ENCODE results near the gene CRAT.
"Not testable (repeated sequence)": the region's sequence is repeated elsewhere in the genome, so short reads cannot be mapped to it uniquely, and the experiment has no call there.

CRAT gene

DNA sequence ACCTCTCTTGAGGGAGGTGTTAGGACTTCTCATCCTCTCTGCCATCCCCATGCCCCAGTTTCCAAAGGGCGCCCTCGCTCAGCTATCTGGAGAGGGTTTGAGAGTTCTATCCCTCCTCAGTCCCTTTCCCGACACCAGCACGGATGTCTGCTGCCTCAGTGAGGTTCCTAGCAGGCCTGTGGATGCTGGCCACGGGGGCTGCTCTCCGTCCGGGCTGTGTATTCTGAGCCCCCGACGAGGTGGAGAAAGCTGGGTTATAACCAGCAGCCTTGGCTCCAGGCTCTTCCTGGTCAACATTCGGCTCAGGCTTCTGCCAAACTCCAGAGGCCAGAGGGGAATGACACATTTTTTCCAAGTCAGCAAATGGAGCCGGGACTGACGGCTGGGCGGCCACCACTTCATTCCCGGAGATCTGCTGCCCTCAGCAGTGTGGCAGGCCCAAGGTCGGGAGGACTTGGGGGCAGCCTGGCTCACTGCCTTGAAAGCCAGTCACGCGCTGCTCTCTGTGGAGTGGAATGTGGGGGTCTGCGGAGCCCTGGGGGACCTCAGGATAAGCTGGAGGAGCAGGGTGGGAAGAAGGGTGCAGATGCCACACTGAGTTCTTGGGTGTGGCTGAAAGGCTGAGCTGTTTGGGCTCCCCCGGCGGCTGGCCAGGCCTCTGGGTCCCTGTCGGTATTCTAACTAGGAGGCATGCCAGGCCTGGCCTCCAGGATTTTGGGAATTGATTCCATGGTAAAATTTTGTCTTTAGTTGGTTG lies 28.1 kb upstream of the CRAT start:
- DNase-seq (ENCODE audit: low read depth, low spot score): no peak

DNA sequence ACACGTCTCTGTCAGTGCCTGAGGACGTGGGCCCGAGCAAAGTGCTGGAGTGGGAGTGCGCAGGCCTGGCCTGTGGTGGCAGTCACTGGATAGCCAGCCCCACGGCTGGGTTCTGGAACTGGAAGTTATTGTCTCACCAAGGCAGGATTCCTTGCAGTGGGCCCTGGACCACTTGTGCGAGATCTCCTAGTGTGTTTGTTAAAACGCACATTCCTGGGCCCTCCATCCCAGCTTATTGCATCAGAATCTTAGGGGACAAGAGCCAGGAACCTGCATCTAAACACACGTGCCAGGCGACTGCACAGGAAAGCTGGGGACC lies 27.5 kb upstream of the CRAT start:
- no peak for DNase-seq (ENCODE audit: low read depth, low spot score)

DNA sequence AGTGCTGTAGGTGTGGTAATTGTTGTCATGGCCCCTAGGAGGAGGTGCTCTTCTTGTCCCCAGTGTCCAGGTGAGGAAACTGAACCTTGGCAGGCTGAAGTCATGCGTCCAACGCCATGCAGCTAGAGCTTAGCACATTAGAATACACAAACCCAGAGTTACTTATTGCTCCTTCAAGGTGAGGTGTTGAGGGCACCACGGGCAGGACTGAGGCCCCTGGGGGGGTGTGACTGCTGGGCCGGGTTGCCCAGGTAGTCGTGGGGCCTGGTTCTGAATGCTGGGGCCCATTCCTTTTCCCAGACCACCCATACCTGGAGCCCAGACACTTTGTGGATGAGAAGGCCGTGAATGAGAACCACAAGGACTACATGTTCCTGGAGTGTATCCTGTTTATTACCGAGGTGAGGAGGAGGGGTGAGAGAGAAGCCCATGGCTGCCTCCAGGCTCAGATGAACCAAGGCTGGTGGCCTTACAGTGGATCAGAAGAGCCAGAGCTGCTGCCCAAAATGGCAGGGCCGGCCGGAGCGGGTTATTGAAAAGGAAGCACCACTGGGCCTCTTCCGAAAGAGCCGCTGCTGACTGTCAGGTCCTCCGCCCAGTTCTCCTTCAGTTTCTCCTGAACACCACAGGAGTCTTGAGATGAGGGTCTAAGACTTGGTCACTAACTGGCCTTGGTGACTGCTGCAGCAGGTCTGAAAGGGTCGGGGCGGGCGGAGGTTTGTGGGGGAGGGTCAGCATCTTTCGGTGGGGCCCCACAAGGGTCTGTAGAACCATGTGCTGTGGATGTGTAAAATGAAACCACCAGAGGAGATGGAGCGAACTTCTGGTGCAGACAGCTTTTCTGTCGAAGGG lies 26.9 kb upstream of the CRAT start:
- no peak for DNase-seq (ENCODE audit: low read depth, low spot score)

DNA sequence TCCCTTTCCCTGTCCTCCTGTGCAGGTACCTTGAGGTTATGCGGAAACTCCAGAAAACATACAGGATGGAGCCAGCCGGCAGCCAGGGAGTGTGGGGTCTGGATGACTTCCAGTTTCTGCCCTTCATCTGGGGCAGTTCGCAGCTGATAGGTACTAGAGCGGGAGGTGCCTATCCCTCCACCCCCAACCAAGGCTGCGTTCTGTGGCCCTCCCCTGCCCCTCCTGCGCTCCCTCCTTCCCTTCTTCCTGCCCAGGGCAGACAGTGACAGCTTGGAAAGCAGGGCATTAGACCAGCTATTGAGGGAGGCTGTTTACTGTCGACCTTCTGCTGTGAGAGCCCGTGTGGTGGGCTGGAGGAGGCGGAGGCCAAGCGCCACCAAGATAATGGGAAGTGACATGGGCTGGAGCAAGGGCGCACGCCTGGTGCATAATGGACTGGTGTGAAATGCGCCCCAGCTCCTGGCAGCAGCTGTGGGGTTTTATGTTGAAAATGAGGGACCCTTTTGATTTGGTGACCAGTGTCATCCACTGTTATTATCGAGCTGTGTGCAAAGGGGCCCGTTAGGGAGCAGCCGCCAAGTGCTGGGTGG lies 25.9 kb upstream of the CRAT start:
- DNase-seq (ENCODE audit: low read depth, low spot score): no peak

DNA sequence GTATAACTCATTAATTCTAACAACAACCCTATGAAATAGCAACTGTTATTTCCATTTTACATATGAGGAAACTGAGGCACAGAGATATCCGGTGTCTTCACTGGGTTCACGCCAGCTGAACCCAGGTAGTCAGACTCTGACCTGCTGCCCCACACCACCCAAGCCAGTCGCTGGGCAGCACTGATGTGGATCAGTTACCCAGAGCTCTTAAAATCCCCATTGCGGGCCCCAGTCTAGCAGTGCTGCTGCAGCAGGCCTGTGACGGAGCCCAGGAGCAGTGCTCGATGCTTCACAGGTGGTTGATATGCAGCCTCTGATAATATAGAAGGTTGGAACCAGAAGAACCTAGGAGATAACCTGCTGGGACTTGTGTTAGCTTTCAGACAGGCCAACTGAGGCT lies 24.9 kb upstream of the CRAT start:
- no peak for DNase-seq (ENCODE audit: low read depth, low spot score)

DNA sequence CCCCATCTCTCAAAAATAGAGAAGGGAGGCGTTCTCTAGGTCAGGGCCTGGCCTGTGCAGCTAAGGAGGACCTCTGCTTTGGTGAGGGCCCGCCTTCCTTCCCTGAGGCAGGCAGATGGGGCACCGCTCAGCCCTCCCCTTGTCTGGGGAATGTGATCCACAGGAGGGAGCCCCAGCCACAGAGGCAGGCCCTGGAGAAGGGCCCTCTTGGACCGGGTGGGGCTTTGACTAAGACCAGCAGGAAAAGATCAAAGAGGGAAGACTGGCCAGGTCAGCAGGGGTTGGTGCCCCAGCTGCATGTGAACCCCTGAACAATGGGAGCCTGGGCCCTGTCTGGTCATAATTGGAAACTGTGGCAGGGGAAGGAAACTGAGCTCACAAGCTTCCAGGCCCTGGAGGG lies 22.5 kb upstream of the CRAT start:
- DNase-seq (ENCODE audit: low read depth, low spot score): no peak

DNA sequence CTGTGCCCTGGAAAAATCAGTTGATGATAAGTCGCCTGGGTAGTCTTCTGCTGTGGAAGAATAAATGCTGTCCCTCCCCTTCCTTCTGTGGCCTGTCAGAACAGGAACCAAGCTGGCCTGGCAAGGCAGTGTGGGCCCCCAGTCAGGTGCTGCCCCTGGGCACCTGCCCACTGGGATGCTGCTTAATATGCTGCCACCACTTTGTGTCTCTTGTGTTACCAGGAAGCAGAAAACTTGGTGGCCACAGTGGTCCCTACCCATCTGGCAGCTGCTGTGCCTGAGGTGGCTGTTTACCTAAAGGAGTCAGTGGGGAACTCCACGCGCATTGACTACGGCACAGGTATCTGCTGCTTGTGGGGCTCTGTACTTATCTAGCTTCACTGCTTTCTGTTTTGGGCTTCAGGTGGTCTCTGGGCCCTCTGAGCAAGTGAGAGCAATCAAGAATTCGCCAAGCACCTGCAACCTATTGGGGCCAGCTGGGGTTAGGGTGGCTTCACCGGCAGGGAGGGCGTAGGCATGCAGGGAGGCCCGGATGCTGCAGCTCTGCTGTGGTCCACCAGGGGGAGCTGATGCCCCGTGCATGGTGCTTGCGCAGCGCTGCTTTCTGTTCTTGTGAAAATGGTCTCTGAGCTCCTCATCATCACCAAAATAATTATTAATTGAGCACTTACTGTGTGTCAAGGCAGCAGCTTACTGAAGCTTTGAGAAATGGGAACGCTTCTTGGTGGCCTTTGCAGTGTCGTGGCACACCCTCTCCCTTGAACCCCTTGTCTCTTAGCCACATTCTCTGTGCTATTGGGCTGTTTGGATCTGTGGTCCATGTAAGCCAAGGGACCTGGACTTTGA lies 20.9 kb upstream of the CRAT start:
- DNase-seq (ENCODE audit: low read depth, low spot score): no peak

DNA sequence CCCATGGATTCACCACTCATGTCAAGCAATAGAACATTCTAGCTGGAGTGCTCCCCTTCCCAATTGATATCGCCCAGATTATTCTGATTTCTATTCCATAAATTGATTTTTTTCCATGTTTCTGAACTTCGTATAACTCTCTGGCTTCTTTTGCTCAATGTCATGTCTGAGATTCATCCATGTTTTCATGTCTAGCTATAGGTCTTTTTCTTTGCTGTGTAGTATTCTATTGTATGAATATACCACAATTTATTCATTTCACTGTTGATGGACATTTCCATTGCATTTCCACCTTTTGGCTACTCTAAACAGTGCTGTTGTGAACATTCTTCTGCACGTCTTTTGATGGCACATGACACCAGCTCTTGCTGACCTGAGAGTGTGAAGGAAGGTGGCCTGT lies 20.2 kb upstream of the CRAT start:
- no peak for DNase-seq (ENCODE audit: low read depth, low spot score)

DNA sequence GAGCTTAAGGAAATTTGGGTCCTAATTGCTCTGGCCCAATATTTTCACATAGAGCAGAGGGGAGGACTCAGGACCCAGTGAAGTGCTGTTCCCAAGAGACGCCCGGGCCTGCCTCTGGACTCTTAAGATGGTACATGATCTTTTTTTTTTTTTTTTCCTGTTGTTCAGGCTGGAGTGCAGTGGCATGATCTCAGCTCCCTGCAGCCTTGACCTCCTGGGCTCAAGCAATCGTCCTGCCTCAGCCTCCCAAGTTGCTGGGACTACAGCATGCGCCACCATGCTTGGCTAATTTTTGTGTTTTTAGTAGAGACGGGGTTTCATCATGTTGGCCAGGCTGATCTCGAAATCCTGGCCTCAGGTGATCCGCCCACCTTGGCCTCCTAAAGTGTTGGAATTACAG lies 19.7 kb upstream of the CRAT start:
- DNase-seq (ENCODE audit: low read depth, low spot score): not testable (repeated sequence)

DNA sequence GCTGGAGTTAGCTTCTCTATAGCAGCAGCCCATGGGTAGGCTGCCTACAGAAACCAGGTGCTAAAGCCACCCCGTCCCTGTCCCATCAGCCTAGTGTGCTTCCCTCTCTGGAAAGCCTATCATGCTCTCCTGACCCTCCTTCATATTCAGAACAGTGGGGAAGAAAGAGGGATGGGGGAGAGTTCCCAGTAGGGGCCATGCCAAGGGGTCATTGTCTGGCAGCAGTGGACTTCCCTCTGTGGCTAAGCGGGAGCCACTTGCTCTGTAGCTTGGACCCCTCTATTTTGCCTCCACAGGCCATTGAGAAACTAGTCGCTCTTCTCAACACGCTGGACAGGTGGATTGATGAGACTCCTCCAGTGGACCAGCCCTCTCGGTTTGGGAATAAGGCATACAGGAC lies 18.1 kb upstream of the CRAT start:
- DNase-seq (ENCODE audit: low read depth, low spot score): no peak

DNA sequence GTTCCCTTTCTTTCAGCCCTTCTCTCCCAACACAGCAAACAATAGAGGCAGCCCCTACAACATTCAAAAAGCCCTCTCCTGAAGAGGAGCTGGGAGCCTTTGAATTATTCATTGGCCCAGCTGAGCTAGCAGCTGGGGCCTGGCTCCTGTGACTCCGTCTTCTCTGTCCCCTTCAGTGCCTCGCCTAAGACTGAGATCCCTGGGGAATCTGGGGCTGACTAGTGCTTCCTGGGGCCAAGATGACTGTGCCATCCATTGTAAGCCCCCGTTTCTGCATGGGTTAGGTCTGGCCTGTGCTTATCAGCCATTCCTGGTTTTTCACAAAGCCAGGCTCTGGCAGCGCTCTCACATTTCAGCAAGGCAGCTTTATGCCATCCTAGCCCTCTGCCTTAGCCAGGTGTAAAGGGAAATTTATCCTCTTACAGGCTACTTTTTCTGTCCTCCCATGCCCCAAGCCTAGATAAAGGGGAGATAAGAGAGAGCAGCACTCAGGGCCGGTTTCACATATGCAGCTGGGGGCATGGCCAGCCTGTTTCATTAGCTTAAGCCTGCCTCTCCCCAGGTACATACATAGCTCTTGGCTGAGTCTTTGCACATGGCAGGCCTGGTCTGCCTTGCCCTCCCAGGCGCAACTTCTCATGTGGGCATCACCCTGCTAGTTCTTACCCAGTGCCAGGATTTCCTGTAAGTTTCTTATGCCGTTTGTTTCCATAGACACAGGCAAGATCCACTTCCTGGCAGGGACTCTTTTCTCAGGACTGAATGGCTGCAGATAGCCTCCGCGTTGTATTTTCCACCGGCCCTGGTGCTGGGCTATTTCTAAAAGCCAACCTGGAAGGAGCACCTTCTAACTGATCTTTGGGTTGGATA lies 16.4 kb upstream of the CRAT start:
- DNase-seq (ENCODE audit: low read depth, low spot score): no peak

DNA sequence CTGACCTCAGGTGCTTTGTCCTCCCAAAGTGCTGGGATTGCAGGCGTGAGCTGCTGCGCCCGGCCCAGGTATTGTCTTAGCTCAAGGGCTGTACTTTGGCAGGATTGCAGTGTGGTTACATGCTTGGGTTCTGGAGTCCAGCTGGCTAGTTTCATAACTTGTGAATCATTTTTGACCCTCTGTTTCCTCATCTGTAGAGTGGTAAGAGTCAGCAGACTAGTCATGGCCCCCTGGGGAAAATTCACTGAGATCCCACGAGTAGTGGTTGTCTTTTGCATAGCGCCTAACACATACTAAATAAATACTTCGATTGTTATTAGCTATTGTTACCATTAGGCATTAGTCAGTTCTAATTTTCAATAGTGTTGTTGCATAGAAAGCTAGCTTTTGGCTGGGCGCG lies 14.9 kb upstream of the CRAT start:
- DNase-seq (ENCODE audit: low read depth, low spot score): no peak

DNA sequence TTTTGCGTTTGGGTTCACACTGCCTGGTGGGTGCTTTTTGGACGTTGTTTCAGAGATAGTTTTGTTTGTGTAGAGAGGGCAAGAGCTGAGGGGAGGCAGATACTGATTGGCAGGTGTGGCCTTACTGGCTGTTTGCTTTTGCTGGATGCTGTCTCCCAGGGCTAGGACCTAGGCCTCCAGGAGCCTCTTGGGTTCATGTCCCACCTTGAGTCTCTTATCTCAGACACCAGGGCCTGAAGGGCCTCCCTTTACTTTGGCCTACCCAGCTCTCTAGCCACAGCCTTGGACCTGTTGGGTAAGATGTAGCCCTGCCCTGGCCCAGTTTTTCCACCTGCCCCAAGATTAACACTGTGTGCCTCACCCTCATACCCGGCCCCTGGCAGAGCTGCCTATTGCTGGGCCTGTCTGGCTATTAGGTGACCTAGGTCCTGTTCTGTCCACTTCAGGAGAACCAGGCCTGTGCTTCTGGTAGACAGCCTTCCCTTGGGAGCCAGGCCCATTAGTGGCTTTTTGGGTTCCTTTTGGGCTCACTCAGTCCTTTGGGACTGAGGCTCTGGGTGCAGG lies 14.0 kb upstream of the CRAT start:
- no peak for DNase-seq (ENCODE audit: low read depth, low spot score)

DNA sequence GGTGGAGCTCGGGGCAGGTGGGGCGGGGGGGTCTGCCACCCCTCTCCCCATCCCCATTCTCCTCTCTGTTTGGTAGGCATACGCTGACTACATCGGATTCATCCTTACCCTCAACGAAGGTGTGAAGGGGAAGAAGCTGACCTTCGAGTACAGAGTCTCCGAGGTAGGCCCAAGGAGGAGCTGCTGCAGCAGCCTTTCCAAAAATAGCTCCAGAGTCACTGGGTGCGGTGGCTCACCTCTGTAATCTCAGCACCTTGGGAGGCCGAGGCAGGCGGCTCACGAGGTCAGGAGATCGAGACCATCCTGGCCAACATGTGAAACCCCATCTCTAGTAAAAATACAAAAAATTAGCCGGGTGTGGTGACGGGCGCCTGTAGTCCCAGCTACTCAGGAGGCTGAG lies 12.4 kb upstream of the CRAT start:
- not testable (repeated sequence) for DNase-seq (ENCODE audit: low read depth, low spot score)

DNA sequence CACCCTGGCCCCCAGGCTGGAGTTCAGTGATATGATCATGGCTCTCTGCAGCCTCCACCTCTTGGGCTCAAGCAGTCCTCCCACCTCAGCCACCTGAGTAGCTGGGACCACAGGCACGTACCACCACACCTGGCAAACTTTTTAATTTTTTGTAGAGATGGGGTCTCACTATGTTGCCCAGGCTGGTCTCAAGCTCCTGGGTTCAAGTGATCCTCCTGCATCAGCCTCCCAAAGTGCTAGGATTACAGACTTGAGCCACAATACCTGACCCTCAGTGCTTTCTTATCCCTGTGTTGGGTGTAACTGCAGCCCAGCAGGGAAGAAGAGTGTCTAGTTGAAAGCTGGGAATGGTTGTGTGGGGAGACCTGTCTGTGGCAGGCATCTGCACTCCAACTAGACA lies 11.5 kb upstream of the CRAT start:
- no peak for DNase-seq (ENCODE audit: low read depth, low spot score)

DNA sequence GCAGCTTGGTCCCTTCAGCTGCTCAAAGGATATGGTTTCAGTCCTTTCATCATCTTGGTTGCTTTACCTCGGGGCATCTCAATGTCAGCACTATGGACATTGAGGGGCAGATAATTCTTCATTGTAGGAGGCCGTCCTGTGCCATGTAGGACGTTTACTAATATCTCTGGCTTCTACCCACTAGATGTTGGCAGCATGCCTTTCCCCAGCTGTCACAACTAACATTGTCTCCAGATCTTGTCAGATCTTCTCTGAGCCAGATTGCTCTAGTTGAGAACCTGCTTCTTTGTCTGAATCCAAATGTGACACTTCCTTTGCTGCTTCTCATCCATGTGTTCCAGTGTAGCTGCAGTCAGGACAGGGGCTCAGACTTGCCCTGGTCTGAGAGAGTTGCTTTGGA lies 10.9 kb upstream of the CRAT start:
- DNase-seq (ENCODE audit: low read depth, low spot score): no peak

DNA sequence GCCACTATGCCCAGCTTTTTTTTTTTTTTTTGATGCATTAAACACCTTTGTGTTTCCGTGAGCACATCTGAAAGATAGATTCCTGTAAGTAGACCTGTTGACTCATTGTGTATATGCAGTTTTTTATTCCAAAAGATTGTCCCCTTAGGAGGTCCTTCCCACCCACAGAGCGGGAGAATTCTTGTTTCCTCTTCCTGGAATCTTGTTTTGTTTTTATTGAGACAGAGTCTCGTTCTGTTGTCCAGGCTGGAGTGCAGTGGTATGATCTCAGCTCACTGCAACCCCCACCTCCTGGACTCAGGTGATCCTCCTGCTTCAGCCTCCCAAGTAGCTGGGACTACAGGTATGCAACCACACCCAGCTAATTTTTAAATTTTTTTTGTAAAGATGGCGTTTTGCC lies 8.2 kb upstream of the CRAT start:
- DNase-seq (ENCODE audit: low read depth, low spot score): no peak

DNA sequence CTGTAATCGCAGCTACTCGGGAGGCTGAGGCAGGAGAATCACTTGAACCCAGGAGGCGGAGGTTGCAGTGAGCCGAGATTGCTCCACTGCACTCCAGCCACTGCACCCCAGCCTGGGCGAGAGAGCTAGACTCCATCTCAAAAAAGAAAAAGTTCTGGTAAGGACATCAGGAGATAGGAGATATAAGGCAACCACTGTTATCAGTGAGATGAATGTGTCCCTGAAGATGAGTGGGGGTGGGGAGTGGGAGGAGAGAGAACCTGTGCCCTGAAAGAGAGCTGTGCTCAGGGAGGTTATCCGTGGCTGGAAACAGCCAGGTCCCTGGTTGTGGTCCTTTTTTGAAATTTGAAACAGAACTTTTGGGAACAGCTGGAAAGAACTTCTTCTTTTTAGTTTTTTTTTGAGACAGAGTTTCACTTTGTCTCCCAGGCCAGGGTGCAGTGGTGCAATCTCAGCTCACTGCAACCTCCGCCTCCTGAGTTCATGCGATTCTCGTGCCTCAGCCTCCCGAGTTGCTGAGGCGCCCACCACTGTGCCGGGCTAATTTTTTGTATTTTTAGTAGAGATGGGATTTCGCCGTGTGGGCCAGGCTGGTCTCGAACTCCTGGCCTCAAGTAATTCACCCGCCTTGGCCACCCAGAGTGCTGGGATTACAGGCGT lies 3.2 kb upstream of the CRAT start:
- no peak for DNase-seq (ENCODE audit: low read depth, low spot score)

DNA sequence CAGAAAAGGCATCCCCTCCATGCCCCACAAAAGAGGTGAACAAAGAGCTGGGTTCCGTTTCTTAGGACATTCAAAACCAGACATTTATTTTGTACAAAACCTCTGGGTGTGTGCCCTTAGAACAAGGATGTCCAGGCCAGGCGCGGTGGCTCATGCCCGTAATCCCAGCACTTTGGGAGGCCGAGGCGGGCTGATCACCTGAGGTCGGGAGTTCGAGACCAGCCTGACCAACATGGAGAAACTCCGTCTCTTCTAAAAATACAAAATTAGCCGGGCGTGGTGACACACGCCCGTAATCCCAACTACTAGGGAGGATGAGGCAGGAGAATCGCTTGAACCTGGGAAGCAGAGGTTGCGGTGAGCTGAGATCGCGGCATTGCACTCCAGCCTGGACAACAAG lies 1.9 kb upstream of the CRAT start:
- DNase-seq (ENCODE audit: low read depth, low spot score): not testable (repeated sequence)

DNA sequence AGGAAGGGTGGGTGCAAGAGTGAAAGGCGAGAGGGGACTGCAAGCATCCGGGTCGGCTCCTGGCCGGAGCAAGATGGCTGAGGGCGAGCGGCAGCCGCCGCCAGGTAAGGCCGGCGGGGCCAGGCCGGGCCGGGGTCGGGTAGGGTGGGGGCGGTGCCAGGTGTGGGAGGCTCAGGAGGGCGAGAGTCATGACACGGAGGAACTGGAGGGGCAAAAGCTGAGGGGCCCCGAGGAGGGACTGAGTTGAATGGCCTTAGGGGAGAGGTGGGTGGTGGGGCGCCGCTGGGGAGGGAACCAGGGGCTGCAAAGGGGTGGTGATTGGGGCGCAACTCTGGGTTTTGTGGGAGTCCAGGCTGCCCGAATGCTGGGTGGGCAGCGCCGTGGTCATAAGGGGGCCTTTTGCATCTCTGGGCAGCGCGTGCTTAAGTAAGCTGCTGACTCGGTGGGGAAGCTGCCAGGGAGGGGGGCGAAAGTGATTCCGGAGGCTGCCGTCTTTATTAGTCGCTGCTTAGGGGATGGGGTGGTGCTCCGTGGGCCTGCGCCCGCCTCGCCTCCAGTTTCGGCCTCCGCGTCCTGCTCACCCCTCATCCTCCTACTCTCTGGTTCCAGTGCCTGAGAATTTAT lies 1.0 kb upstream of the CRAT start:
- DNase-seq (ENCODE audit: low read depth, low spot score): no peak
